DOHH2 (cell line): ENCODE data around the gene SLC6A9.

Source experiments
- H3F3A ChIP-seq: fragments of 200-600 bp; sonication (generic), shearing (Covaris generic); 2 replicates; pipeline ENCODE4 v1.6.0; 2016; ENCODE audit warnings: antibody characterized with exemption, mild to moderate bottlenecking; ENCODE audit not compliant: control insufficient read depth, insufficient read depth
- H3K27ac ChIP-seq: fragments of 200-600 bp; sonication (generic); 2 replicates; pipeline ENCODE4 v1.5.1; 2014; ENCODE audit warnings: low read depth, mild to moderate bottlenecking, low read length, moderate library complexity
- H3K27me3 ChIP-seq: fragments of 200-600 bp; sonication (generic); 2 replicates; pipeline ENCODE4 v1.6.1; 2014; ENCODE audit warnings: mild to moderate bottlenecking, low read length, mixed read lengths; ENCODE audit not compliant: control insufficient read depth
- H3K36me3 ChIP-seq: fragments of 200-600 bp; sonication (generic); 2 replicates; pipeline ENCODE4 v1.6.1; 2014; ENCODE audit warnings: mild to moderate bottlenecking, low read length, moderate library complexity, mixed read lengths; ENCODE audit not compliant: control insufficient read depth
- H3K4me1 ChIP-seq: fragments of 200-600 bp; sonication (generic); 2 replicates; pipeline ENCODE4 v1.6.1; 2014; ENCODE audit warnings: mild to moderate bottlenecking, low read length, mixed read lengths; ENCODE audit not compliant: control insufficient read depth
- H3K4me2 ChIP-seq: fragments of 200-600 bp; sonication (generic); 2 replicates; pipeline ENCODE4 v1.6.0; 2014; ENCODE audit warnings: mild to moderate bottlenecking, low read length, moderate library complexity
- H3K4me3 ChIP-seq: fragments of 200-600 bp; sonication (generic); 2 replicates; pipeline ENCODE4 v1.5.1; 2014; ENCODE audit warnings: mild to moderate bottlenecking, low read length, mixed read lengths
- H3K79me2 ChIP-seq: fragments of 200-600 bp; sonication (generic); 2 replicates; pipeline ENCODE4 v1.6.1; 2014; ENCODE audit warnings: mild to moderate bottlenecking, low read length, mixed read lengths; ENCODE audit not compliant: control insufficient read depth
- H3K9me2 ChIP-seq: fragments of 200-600 bp; sonication (generic); replicated peaks from 2 replicates; pipeline ENCODE4 v1.6.1; 2014; ENCODE audit warnings: mild to moderate bottlenecking, low read length, mixed read lengths; ENCODE audit not compliant: control insufficient read depth
- H3K9me3 ChIP-seq: fragments of 200-600 bp; sonication (generic); 2 replicates; pipeline ENCODE4 v1.6.1; 2014; ENCODE audit warnings: antibody characterized with exemption, low read length, mixed read lengths; ENCODE audit not compliant: control insufficient read depth, insufficient read depth
- H4K20me1 ChIP-seq: fragments of 200-600 bp; sonication (generic); 2 replicates; pipeline ENCODE4 v1.6.0; 2014; ENCODE audit warnings: low read depth, mild to moderate bottlenecking, antibody characterized with exemption, low read length, moderate library complexity; ENCODE audit not compliant: control insufficient read depth, insufficient read depth
- EZH2phosphoT487 ChIP-seq: fragments of 200-600 bp; sonication (generic); IDR thresholded peaks from 2 replicates; pipeline ENCODE4 v1.6.1; 2017; ENCODE audit warnings: borderline replicate concordance, mild to moderate bottlenecking, antibody characterized with exemption, low read length, moderate library complexity, mixed read lengths
- TF ChIP-seq, protein P1 (sequence below): fragments of 200-600 bp; sonication (generic); IDR thresholded peaks from one replicate; pipeline ENCODE4 v1.5.1; 2014; ENCODE audit warnings: antibody characterized with exemption, mild to moderate bottlenecking, low read depth, low read length; ENCODE audit not compliant: poor library complexity, severe bottlenecking

SLC6A9 gene

GRCh38 chr1:44015206-44015605 is 16.1 kb downstream of the SLC6A9 start:
- no peak overlapping the region for H3K27ac ChIP-seq
- no peaks in the 10 kb centered on the region for H4K20me1 ChIP-seq
- H3K9me3 ChIP-seq: no peaks in the 10 kb centered on the region
- H3K4me3 ChIP-seq: no peak overlapping the region
- H3K4me2 ChIP-seq: no peak overlapping the region
- no peaks in the 10 kb centered on the region for H3K4me1 ChIP-seq
- peaks cover 3% of the 10 kb centered on the region; the same call in 1 of the 2 replicates for H3K27me3 ChIP-seq
- no peaks in the 10 kb centered on the region for H3K79me2 ChIP-seq
- H3F3A ChIP-seq: no peaks in the 10 kb centered on the region
- H3K36me3 ChIP-seq: no peaks in the 10 kb centered on the region
- no peaks in the 10 kb centered on the region for H3K9me2 ChIP-seq
- no peak for TF ChIP-seq EZH2phosphoT487
- TF ChIP-seq, protein P1, sequence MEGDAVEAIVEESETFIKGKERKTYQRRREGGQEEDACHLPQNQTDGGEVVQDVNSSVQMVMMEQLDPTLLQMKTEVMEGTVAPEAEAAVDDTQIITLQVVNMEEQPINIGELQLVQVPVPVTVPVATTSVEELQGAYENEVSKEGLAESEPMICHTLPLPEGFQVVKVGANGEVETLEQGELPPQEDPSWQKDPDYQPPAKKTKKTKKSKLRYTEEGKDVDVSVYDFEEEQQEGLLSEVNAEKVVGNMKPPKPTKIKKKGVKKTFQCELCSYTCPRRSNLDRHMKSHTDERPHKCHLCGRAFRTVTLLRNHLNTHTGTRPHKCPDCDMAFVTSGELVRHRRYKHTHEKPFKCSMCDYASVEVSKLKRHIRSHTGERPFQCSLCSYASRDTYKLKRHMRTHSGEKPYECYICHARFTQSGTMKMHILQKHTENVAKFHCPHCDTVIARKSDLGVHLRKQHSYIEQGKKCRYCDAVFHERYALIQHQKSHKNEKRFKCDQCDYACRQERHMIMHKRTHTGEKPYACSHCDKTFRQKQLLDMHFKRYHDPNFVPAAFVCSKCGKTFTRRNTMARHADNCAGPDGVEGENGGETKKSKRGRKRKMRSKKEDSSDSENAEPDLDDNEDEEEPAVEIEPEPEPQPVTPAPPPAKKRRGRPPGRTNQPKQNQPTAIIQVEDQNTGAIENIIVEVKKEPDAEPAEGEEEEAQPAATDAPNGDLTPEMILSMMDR: no peak

- Histone ChIP-seq H3K36me3 (no peaks in the 10 kb centered on the region), H3K9me3 (no peaks in the 10 kb centered on the region), H3K27me3 (peaks cover 3% of the 10 kb centered on the region; the same call in 1 of the 2 replicates), H3K79me2 (no peaks in the 10 kb centered on the region), H3K4me3 (no peak overlapping the region), H3K9me2 (no peaks in the 10 kb centered on the region), H4K20me1 (no peaks in the 10 kb centered on the region), H3K27ac (no peak overlapping the region), H3F3A (no peaks in the 10 kb centered on the region), H3K4me1 (no peaks in the 10 kb centered on the region), H3K4me2 (no peak overlapping the region)
- TF ChIP-seq, protein P1: no peak
- no peak for TF ChIP-seq EZH2phosphoT487
These were observed 16.7 kb downstream of the SLC6A9 start for GRCh38 chr1:44014365-44015104.

DNA sequence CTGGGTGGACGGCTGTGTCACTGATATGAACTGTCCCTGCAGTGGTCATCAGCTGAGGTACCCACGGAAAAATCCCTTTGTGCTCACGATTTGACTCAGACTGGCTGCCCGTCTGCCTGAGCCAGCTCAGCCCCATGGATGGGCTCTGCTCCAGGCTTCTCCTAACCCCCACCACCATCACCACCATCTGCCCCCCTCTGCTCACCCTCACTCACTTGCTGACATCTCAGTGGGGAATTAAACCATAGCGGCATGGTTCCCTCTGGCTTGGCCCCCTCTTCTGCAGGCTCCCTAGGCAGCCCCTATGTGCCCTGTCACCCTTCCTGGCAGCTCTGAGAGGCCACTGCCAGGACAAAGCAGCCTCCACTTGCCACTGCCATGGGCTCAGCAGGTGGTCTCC is 17.3 kb downstream of the SLC6A9 start:
- H3K4me2 ChIP-seq: no peak overlapping the region

More for the DNA sequence above, 17.3 kb downstream of the SLC6A9 start:
- Histone ChIP-seq H3K36me3 (no peaks in the 10 kb centered on the region), H3K4me3 (no peak overlapping the region), H4K20me1 (no peaks in the 10 kb centered on the region), H3F3A (no peaks in the 10 kb centered on the region), H3K9me3 (no peaks in the 10 kb centered on the region), H3K79me2 (no peaks in the 10 kb centered on the region), H3K4me1 (no peaks in the 10 kb centered on the region), H3K9me2 (no peaks in the 10 kb centered on the region), H3K27me3 (peaks cover 3% of the 10 kb centered on the region; the same call in 1 of the 2 replicates), H3K27ac (no peak overlapping the region)
- no peak for TF ChIP-seq EZH2phosphoT487
- TF ChIP-seq, protein P1: no peak
